GM12878 (cell line): Measurements from ENCODE around the gene HIVEP1. TPM values are rescaled to one million over a fixed set of nuclear protein-coding genes. Genes with fewer than 3 reads are reported as not detected.

Experiments used
- DPF2 ChIP-seq: fragments of 450-650 bp; IDR thresholded peaks from 2 replicates; pipeline ENCODE4 v1.6.1; 2017; ENCODE audit warnings: mild to moderate bottlenecking
- HDGF ChIP-seq: fragments of 450-650 bp; IDR thresholded peaks from 2 replicates; pipeline ENCODE4 v1.6.1; 2016; ENCODE audit warnings: antibody characterized with exemption
- JUNB ChIP-seq: IDR thresholded peaks from 2 replicates; pipeline ENCODE4 v1.6.1; 2016; ENCODE audit warnings: antibody characterized with exemption, mild to moderate bottlenecking
- MTA2 ChIP-seq: fragments of 450-650 bp; IDR thresholded peaks from 2 replicates; pipeline ENCODE4 v1.6.1; 2016; ENCODE audit warnings: low read depth, mild to moderate bottlenecking, moderate library complexity
- NFIC ChIP-seq: IDR thresholded peaks from 2 replicates; pipeline ENCODE4 v1.6.1; 2012; ENCODE audit warnings: low read depth, mild to moderate bottlenecking, inconsistent platforms, low read length, moderate library complexity
- NR2C2 ChIP-seq: IDR thresholded peaks from 2 replicates; pipeline ENCODE4 v1.6.1; 2011; ENCODE audit warnings: borderline replicate concordance, low read depth; ENCODE audit not compliant: control insufficient read depth, insufficient read length
- SMAD5 ChIP-seq: IDR thresholded peaks from 2 replicates; pipeline ENCODE4 v1.6.1; 2016; ENCODE audit warnings: antibody characterized with exemption, low read depth
- SREBF1 ChIP-seq: IDR thresholded peaks from 2 replicates; pipeline ENCODE4 v1.6.1; 2012; ENCODE audit warnings: mild to moderate bottlenecking, low read length
- STAT1 ChIP-seq: fragments of 450-650 bp; conservative IDR thresholded peaks from 2 replicates; pipeline ENCODE4 v1.6.1; 2014; ENCODE audit warnings: antibody characterized with exemption, mild to moderate bottlenecking
- TAF1 ChIP-seq: IDR thresholded peaks from 2 replicates; pipeline ENCODE4 v1.6.1; 2011; ENCODE audit warnings: mild to moderate bottlenecking, low read depth, low read length, borderline replicate concordance
- ZNF217 ChIP-seq: fragments of 450-650 bp; IDR thresholded peaks from 2 replicates; pipeline ENCODE4 v1.6.1; 2017; ENCODE audit warnings: antibody characterized with exemption, mild to moderate bottlenecking
- polyA plus RNA-seq, 11 experiments: library from polyadenylated mRNA; depleted of rRNA in 4 of 11; unstranded in 6 of 11; stranded (reverse) in 5 of 11; fragments of >200 nt; fragmentation: Nextera tagmentation in 4 of 11; fragmentation: Illumina TruSeq in 1 of 11; extraction: Ambion mirVana in 4 of 11; extraction: Trizol in 1 of 11; gene quantifications; 1 replicate in 1 of 11; 2 replicates in 10 of 11; pipeline versions ENCODE4 v1.2.1 to v1.2.3, GENCODE V29; 2011 to 2016; ENCODE audit warnings: inconsistent platforms in 2 of 11, missing spikeins in 2 of 11, low read depth in 1 of 11
- total RNA-seq, 4 experiments: library from RNA; depleted of rRNA in 3 of 4; stranded (reverse); fragments of >200 nt in 3 of 4; fragmentation: Illumina TruSeq in 1 of 4; extraction: Trizol in 1 of 4; gene quantifications; 2 replicates each; pipeline versions ENCODE4 v1.2.1 to v1.2.3, GENCODE V29; 2013 to 2021
- TF ChIP-seq, protein P1 (sequence below): fragments of 450-650 bp; IDR thresholded peaks from 2 replicates; pipeline ENCODE4 v1.6.1; 2016; ENCODE audit warnings: mild to moderate bottlenecking
- TF ChIP-seq, protein P2 (sequence below): IDR thresholded peaks from 2 replicates; pipeline ENCODE4 v1.6.1; 2012; ENCODE audit warnings: low read depth, low read length, improper control_type of control experiment
- TF ChIP-seq, protein P3 (sequence below): IDR thresholded peaks from 2 replicates; pipeline ENCODE4 v1.6.1; 2011; ENCODE audit warnings: borderline replicate concordance, low read depth, mild to moderate bottlenecking, moderate library complexity, low read length; ENCODE audit not compliant: insufficient read depth, poor library complexity, severe bottlenecking

HIVEP1 gene
- total and polyA plus RNA-seq, 10 of the 15 experiments (the other 5 are each of a cell fraction or from before 2014, with no cell fraction given), result 4.3 to 37.5 (median 21.6) TPM

- TF ChIP-seq, protein P1, sequence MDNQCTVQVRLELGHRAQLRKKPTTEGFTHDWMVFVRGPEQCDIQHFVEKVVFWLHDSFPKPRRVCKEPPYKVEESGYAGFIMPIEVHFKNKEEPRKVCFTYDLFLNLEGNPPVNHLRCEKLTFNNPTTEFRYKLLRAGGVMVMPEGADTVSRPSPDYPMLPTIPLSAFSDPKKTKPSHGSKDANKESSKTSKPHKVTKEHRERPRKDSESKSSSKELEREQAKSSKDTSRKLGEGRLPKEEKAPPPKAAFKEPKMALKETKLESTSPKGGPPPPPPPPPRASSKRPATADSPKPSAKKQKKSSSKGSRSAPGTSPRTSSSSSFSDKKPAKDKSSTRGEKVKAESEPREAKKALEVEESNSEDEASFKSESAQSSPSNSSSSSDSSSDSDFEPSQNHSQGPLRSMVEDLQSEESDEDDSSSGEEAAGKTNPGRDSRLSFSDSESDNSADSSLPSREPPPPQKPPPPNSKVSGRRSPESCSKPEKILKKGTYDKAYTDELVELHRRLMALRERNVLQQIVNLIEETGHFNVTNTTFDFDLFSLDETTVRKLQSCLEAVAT, result peak; percentile 46; the same call in 1 of the 2 replicates
- TF ChIP-seq, protein P2, sequence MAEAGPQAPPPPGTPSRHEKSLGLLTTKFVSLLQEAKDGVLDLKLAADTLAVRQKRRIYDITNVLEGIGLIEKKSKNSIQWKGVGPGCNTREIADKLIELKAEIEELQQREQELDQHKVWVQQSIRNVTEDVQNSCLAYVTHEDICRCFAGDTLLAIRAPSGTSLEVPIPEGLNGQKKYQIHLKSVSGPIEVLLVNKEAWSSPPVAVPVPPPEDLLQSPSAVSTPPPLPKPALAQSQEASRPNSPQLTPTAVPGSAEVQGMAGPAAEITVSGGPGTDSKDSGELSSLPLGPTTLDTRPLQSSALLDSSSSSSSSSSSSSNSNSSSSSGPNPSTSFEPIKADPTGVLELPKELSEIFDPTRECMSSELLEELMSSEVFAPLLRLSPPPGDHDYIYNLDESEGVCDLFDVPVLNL, result no peak
- 0 out of 2 replicates have a peak, but pooled peaks have one; percentile 30 for TF ChIP-seq DPF2
- TF ChIP-seq SMAD5, result no peak
- TF ChIP-seq SREBF1, result no peak
- TF ChIP-seq STAT1, result no peak
- TF ChIP-seq NR2C2, result no peak
- no peak; the same call in 1 of the 2 replicates for TF ChIP-seq ZNF217
- TF ChIP-seq MTA2, result no peak
- no peak for TF ChIP-seq NFIC
- TF ChIP-seq HDGF, result no peak
- TF ChIP-seq JUNB, result no peak
- TF ChIP-seq, protein P3, sequence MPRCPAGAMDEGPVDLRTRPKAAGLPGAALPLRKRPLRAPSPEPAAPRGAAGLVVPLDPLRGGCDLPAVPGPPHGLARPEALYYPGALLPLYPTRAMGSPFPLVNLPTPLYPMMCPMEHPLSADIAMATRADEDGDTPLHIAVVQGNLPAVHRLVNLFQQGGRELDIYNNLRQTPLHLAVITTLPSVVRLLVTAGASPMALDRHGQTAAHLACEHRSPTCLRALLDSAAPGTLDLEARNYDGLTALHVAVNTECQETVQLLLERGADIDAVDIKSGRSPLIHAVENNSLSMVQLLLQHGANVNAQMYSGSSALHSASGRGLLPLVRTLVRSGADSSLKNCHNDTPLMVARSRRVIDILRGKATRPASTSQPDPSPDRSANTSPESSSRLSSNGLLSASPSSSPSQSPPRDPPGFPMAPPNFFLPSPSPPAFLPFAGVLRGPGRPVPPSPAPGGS, result no peak
- no peak for TF ChIP-seq TAF1
- TF ChIP-seq, all 136 proteins: peak for 7
These were observed 50.5 kb downstream of the HIVEP1 start (continued) for GRCh38 chr6:12062605-12063004.
